ACHN (cell line): ENCODE measurements around the gene TPMT.
"Not testable (repeated sequence)": the region's sequence is repeated elsewhere in the genome, so short reads cannot be mapped to it uniquely, and the experiment has no call there.

Experiments used
- DNase-seq: peaks from one replicate; pipeline ENCODE4 v3.0.0-alpha.2; 2015
- in situ Hi-C: cut with HindIII; loops from 2 replicates; pipeline ENCODE4 v1.10.0; 2017; ENCODE audit warnings: low sequenced_read_pairs, low pct_ligation_motif_present, low pct_unique_long_range_greater_than_20kb

The TPMT gene

DNA sequence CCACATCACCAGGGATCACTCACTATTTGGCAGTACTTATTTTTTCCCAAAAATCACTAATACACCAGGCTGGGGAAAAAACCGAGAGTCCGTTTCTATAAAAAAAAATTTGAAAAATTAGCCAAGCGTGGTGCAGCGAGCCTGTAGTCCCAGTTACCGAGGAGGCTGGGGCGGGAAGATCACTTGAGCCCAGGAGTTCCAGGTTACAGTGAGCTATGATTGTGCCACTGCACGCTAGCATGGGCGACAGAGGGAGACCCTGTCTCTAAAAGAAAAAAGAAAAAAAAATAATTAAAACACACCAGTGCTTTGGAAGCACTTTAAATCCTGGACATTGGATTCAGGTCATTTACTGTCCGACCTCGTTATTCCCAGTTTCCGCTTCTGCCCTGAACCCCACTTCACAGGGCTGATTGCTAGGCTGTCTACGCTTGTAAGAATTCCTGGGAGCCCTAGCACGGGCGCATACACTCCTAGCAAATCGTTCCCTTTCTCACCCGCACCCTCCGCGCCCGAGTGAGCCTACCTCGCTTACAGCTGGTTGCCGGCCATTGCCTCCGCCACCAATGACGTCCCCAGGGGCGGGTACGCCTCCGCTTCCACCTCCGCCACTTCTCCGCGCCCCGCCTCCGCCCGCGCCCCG lies at the start of gene TPMT:
Gene TPMT, minus strand, starts transcription at position 571 of the 643 bp plus-strand sequence. CDS start 5,950 bp downstream, outside the sequence.
- peak; percentile 24 for DNase-seq
- in situ Hi-C loops: no loop called here

DNA sequence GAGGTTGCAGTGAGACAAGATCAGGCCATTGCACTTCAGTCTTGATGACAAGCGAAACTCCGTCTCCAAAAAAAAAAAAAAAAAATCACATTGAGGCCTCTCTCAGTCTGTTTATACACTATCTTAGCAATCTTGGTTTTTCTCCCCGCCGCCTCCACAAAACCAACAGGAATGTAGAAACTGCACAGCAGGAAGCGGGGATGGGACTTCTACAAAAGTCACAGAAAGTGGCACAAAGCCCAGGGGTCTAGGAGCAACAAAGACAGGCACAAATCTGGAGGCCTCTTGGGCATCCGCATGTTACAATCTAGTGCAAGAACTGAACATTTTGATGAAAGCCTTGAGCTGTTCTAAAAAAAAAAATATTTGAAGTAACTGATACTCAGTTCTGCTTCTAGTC lies 48.9 kb upstream of the TPMT start:
- DNase-seq: no peak
- in situ Hi-C loops: no loop called here

DNA sequence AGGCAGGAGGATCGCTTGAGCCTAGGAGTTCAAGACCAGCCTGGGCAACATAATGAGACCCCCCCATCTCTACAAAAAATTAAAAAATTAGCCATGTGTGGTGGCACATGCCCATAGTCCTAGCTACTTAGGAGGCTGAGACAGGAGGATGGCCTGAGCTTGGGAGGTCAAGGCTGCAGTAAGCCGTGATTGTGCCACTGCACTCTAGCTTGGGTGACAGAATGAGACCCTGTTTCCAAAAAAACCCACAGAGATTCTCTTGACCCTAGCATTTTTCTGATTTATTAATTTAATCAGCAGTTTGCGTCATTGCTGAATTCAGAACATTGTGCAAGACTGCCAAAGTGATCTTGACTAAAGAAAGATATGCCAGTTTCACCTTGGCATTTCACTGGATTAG lies 37.1 kb upstream of the TPMT start:
- in situ Hi-C loops: no loop called here
- no peak for DNase-seq

DNA sequence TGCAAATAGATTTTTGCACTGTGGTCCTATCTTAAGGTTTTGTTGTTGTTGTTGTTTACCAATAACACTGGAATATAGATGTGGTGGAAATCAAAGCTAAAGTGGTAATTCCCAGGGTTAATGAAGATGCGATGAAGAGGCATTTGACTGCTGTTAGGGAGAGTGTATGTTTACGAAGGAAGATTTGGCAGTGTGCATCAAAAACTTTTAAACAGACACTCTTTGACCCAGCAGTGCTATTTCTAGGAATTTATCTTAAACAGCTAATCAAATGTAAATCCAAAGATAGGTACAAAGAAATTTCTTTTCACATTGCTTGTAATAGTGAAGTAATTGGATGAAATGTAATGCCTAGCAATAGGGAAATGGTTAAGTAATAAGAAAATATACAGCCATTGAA lies 34.3 kb upstream of the TPMT start:
- DNase-seq: no peak
- in situ Hi-C loops: no loop called here

DNA sequence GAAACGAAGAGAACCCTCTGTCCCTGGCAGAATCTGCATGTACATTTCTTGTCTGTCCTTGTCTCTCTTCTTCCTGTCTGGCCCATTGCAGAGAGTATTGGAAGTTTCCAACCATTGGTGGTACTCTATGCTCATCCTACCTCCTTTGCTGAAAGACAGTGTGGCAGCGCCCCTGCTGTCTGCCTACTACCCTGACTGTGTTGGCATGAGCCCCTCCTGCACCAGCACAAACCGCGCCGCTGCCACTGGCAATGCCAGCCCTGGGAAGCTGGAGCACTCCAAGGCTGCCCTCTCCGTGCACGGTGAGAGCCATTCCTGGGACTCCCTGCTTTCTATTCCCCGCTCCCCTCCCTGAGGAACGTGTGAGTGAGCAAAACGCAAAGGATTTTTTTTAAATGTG lies 32.8 kb upstream of the TPMT start:
- DNase-seq: no peak
- in situ Hi-C loops: no loop called here

DNA sequence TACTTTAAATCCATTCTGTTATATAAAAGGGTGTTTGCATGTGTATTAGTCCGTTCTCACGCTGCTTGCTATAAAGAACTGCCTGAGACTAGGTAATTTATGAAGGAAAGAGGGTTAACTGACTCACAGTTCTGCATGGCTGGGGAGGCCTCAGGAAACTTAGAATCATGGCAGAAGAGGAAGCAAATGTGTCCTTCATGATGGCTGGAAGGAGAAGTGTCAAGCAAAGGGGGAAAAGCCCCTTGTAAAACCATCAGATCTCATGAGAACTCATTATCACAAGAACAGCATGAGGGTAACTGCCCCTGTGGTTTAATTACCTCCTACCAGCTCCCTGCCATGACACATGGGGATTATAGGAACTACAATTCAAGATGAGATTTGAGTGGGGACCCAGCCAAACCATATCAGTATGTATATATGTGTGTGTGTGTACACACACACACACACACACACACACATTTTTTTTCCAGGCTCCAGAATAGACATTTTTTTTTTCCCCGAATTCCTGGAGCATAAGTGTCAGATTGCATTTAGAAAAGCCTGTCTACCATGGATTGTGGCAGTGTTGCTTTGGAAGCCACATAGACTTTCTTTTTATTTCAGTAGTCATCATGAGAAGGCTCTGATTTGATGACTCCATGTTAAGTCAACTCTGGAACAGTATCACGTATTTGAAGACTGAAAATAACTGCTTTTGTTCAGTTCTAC lies 31.8 kb upstream of the TPMT start:
- in situ Hi-C loops: no loop called here
- no peak for DNase-seq

DNA sequence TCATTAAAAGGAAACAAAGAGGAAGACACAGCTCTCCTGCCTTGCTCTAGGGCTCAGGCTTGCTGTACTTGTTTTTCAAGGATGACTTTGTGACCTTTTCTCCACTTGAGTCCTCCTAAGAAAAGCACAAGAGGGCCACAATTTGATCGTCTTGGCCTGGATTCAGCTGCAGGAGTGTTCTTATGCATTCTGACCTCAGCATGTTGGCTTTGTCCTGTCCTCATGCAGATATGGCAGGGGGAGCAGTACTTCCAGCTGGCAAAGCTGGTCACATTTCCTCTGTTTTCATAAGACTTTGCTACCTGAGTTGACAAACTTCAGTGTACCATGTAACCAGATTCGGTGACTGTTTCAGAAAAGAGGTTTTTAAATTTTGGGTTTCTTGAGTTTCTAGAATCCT lies 31.2 kb upstream of the TPMT start:
- in situ Hi-C loops: no loop called here
- no peak for DNase-seq

DNA sequence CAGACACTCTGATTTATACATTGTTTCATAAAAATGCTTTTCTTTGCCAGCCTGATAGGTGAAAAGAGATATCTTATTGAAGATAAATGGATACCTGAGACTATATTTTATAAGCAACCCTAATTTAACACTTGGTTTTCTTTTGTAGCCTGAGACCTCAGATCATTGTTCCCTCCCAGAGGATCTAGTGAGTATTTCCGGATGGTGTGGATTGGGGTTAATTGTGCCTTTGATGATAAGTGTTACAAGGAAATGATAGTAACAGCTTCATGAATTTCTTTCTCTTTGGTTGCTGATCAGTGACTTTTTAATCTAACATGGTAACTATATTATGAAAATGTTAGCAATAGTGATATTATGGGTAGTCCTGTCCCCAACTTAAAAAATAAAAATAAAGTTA lies 30.7 kb upstream of the TPMT start:
- no peak for DNase-seq
- in situ Hi-C loops: no loop called here

DNA sequence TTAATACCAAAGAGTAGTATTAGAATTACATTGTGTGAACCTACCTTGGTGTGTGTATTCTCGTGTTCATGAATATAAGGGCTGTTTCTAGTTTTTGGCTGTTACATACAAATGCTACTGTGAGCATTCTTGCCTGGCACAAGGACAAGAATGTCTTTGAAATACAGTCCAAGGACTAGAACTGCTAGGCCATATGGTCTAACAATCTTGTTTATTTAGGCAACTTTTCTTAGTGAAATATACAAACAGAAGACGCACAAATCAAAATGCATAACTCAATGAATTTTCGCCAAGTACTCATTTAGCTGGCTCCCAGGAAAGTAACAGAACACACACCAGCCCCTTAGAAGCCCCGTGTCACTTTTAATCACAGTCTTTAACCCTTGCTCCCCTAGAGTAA lies 28.9 kb upstream of the TPMT start:
- in situ Hi-C loops: no loop called here
- DNase-seq: no peak

DNA sequence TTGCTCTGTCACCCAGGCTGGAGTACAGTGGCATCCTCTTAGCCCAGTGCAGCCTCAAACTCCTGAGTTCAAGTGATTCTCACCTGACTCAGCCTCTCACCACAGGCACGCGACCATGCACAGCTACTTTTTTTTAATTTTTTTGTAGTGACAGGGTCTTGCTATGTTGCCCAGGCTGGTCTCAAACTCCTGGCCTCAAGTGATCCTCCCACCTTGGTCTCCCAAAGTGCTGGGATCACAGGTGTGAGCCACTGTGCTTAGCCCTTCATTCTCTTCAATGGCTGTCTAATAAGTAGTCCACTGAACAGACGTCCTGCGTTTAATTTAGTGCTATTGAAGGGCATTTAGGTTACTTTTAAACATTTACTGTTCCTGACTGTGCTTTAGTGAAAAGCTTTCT lies 27.7 kb upstream of the TPMT start:
- in situ Hi-C loops: no loop called here
- DNase-seq: no peak

DNA sequence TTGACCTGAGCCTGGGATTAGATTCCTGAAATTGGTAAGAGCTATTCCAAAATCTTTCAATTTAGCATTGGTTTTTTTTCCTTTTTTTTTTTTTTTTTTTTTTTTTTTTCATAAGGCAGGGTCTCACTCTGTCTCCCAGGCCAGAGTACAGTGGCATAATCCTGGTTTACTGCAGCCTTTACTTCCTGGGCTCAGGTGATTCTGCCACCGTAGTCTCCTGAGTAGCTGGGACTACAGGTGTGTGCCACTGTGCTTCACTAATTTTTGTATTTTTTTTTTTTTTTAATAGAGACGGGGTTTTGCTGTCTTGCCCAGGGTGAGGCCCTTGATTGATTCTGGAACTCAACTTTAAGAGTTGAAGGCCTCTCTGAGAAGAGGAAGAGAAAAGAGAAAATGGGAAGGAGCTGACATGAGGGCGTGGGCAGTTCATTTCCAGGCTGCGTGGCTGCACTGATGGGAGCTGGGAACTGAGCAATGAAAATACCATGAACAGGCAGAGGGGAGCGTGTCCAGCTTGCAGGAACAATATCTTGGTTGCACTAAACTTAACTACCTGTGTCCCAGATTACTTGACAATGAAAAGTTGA lies 25.0 kb upstream of the TPMT start:
- in situ Hi-C loops: no loop called here
- no peak for DNase-seq

DNA sequence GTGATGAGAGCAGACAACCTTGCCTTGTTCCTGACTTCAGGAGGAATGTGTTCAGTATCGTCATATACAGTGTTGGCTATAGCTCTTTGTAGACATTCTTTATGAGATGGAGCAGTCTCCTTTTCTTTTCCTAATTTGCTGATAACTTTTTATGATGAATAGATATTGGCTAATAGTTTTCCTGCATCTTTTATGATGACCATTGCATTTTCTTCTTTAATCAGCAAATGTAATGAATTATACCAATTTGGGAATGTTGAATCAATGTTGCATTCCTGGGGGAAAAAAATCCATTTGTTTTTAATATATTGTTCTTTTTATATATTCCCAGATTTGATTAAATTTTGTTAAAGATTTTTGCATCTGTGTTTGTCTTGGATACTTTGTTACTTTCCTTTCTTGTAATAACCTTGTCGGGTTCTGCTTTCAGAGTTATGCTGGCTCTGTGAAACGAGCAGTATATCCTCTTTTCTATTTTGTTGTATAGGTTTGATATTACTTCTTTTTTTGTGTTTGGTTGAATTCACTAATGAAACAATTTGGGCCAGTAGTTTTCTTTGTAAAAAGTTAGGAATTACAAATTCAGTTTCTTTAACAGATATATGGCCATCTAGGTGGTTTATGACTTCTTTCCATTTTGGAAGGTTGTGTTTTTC lies 24.2 kb upstream of the TPMT start:
- in situ Hi-C loops: no loop called here

DNA sequence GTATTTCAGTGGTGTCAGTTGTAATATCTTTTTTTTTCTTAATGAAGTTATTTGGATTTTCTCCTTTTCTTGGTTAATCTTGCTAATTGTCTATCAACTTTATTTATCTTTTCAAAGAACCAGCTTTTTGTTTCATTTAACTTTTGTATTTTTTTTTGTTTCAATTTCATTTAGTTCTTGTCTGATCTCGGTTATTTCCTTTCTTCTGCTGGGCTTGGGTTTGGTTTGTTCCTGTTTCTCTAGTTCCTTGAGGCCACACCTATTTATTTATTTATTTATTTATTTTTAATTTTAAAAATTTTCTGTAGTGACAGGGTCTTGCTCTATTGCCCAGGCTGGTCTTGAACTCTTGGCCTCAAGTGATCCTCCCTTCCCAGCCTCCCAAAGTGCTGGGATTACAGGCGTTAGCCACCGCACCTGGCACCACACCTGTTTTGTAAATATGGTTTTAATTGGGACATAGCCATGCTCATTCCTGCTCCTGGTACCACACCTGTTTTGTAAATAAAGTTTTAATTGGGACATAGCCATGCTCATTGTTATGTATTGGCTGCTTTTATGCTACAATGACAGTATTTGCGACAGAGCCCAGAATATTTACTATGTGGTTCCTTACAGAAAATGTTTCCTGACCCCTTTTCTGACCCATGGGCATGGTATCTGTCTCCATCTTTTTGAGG lies 22.5 kb upstream of the TPMT start:
- no peak for DNase-seq
- in situ Hi-C loops: no loop called here

More for the DNA sequence above, 24.2 kb upstream of the TPMT start:
- DNase-seq: no peak

DNA sequence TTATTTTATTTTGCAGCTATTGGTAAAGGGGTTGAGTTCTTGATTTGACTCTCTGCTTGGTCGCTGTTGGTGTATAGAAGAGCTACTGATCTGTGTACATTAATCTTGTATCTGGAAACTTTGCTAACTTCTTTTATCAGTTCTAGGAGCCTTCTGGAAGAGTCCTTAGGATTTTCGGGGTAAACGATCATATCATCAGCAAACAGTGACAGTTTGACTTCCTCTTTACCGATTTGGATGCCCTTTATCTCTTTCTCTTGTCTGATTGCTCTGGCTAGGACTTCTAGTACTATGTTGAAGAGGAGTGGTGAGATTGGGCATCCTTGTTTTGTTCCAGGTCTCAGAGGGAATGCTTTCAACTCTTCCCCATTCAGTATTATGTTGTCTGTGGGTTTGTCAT lies 21.3 kb upstream of the TPMT start:
- in situ Hi-C loops, DNase-seq: not testable (repeated sequence)

DNA sequence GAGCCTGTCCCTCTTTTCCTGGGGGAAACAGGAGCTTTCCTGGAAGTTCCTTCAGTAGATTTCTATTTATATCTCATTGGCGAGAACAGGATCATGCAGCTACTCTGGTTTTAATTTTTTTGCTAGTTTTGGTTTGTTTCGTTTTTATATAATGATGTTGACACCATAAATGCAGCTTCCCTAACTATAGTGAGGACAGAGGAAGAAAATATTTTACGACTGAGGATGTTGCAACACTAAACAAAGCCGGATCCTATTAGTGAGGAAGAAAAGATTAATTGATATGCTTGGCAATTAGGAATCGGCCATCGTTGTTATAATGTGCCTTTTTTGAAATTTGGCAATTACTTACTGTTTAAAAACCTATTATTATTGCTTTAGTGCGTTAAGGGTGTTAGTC lies 17.0 kb upstream of the TPMT start:
- in situ Hi-C loops: no loop called here

DNA sequence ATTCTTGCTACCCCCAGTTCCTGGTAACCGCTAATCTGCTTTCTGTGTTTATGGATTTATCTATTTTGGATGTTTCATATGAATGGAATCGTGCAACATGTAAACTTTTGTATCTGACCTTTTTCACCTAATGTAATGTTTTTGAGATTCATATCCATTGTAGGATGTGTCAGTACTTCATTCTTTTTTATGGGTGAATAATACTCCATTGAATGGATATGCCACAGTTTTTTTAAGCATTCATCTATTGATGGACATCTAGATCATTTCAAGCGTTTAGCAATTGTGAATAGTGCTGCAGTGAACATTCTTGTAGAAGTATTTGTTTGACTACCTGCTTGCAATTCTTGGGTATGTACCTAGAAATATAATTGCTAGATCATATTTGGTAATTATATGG lies 13.4 kb upstream of the TPMT start:
- in situ Hi-C loops: no loop called here
- DNase-seq: no peak

More for the DNA sequence above, 17.0 kb upstream of the TPMT start:
- no peak for DNase-seq

DNA sequence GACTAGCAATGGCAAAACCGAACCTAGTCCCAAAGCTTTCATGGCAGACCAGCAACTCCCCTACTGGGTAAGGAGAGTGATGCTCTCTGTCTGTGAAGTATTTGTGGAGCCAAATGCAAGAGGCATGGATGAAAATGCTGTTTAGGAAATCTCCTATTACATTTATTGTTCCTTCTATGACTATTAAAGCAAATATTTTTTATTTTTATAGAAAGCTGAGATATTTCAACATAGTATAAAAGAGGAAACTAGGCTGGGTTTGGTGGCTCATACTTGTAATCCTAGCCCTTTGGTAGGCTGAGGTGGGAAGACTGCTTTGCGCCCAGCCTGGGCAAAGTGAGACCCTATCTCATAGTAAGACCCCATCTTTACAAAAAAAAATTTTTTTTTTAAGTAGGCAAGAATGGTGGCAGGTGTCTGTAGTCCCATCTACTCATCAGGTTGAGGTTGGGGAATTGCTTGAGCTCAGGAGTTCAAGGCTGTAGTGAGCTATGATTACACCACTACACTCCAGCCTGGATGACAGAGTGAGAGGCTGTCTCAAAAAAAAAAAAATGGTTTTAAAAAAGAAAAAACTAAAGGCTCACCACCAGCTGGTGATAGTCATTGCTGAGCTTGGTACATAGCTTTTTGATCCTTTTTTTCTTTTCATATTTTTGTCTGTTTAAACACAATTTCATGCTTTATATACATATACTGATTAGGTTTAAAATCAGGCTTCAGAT lies 11.6 kb upstream of the TPMT start:
- DNase-seq: no peak
- in situ Hi-C loops: no loop called here

DNA sequence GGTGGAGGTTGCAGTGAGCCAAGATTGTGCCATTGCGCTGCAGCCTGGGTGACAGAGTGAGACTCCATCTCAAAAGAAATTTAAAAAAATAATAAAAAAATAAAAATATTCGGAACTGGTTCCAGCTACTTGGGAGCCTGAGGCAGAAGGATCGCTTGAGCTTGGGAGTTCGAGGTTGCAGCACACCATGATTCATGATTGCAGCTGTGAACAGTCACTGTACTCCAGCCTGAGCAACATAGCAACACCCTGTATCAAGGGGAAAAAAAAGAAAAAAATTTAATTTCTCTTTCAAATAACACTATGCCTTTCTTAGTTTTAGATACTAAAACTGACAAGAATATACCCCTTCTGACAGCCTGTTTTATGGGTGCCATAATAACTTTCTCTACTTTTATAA lies 10.9 kb upstream of the TPMT start:
- no peak for DNase-seq
- in situ Hi-C loops: no loop called here
